HEK293 (cell line): ENCODE measurements around the gene ZC2HC1C.

Experiments
- CTCF ChIA-PET: fragments of 350-600 bp; formaldehyde crosslinking; extraction: SDS; loops from one replicate; lab custom pipeline; 2021; ENCODE audit warnings: antibody characterized with exemption; lab: Yijun Ruan, JAX
- POLR2A ChIA-PET: fragments of 300-600 bp; formaldehyde crosslinking; extraction: SDS; loops from one replicate; lab custom pipeline; 2020; ENCODE audit warnings: antibody characterized with exemption, inconsistent platforms; lab: Yijun Ruan, JAX
- H3K27ac ChIP-seq: fragments of 200-500 bp; sonication (Bioruptor generic); 2 replicates; pipeline ENCODE4 v1.5.1; 2014; ENCODE audit warnings: low read depth, low read length, control low read depth, inconsistent platforms; ENCODE audit errors: extremely low read depth
- H3K36me3 ChIP-seq, 2 experiments: fragments of 200-500 bp in 1 of 2; sonication (Bioruptor generic) in 1 of 2; 1 replicate in 1 of 2; 2 replicates in 1 of 2; pipeline ENCODE4 v1.5.1; 2014 to 2017; ENCODE audit warnings: inconsistent platforms in 2 of 2, low read length in 2 of 2; ENCODE audit not compliant: control insufficient read depth in 2 of 2, insufficient read depth in 1 of 2
- H3K4me1 ChIP-seq: fragments of 200-500 bp; sonication (Bioruptor generic); 2 replicates; pipeline ENCODE4 v1.5.1; 2014; ENCODE audit warnings: mild to moderate bottlenecking, low read length, inconsistent platforms; ENCODE audit not compliant: control insufficient read depth, insufficient read depth
- H3K4me3 ChIP-seq: 2 replicates; pipeline ENCODE4 v1.5.1; 2011; ENCODE audit warnings: low read depth, mild to moderate bottlenecking, control low read depth, low read length, moderate library complexity
- H3K9me3 ChIP-seq: fragments of 200-500 bp; sonication (Bioruptor generic); 2 replicates; pipeline ENCODE4 v1.5.1; 2014; ENCODE audit warnings: low read depth, low read length, inconsistent platforms; ENCODE audit not compliant: control insufficient read depth, insufficient read depth
- AEBP2 ChIP-seq: fragments of 450-650 bp; formaldehyde crosslinking; IDR thresholded peaks from 2 replicates; pipeline ENCODE4 v1.5.1; 2016; ENCODE audit warnings: missing biosample characterization, missing genetic modification characterization, borderline replicate concordance
- HOXD13 ChIP-seq: sonication (generic); formaldehyde crosslinking; IDR thresholded peaks from 2 replicates; pipeline ENCODE4 v1.8.0; 2022; ENCODE audit warnings: missing genetic modification reagents, borderline replicate concordance
- PRDM1 ChIP-seq: fragments of 450-650 bp; formaldehyde crosslinking; IDR thresholded peaks from 2 replicates; pipeline ENCODE4; 2016; ENCODE audit warnings: missing biosample characterization, missing genetic modification characterization
- PRDM2 ChIP-seq: fragments of 450-650 bp; formaldehyde crosslinking; IDR thresholded peaks from 2 replicates; pipeline ENCODE4 v1.5.1; 2016; ENCODE audit warnings: missing biosample characterization, missing genetic modification characterization, borderline replicate concordance
- SP3 ChIP-seq: fragments of 450-650 bp; formaldehyde crosslinking; IDR thresholded peaks from 2 replicates; pipeline ENCODE4 v1.5.1; 2016; ENCODE audit warnings: missing biosample characterization, missing genetic modification characterization
- WT1 ChIP-seq: fragments of 450-650 bp; formaldehyde crosslinking; IDR thresholded peaks from 2 replicates; pipeline ENCODE4 v1.5.1; 2016; ENCODE audit warnings: missing biosample characterization, missing genetic modification characterization
- YY1 ChIP-seq: fragments of 450-650 bp; formaldehyde crosslinking; IDR thresholded peaks from 2 replicates; pipeline ENCODE4 v1.5.1; 2018; ENCODE audit warnings: missing biosample characterization, missing genetic modification characterization
- ZBTB48 ChIP-seq: fragments of 450-650 bp; formaldehyde crosslinking; IDR thresholded peaks from 2 replicates; pipeline ENCODE4 v1.5.1; 2016; ENCODE audit warnings: missing biosample characterization, missing genetic modification characterization
- ZFHX2 ChIP-seq: fragments of 450-650 bp; formaldehyde crosslinking; conservative IDR thresholded peaks from 2 replicates; pipeline ENCODE4 v1.5.1; 2016; ENCODE audit warnings: missing biosample characterization, missing genetic modification characterization
- ZNF114 ChIP-seq: fragments of 450-650 bp; formaldehyde crosslinking; IDR thresholded peaks from 2 replicates; pipeline ENCODE4 v1.5.0; 2017; ENCODE audit warnings: missing biosample characterization, missing genetic modification characterization
- ZNF132 ChIP-seq: fragments of 450-650 bp; formaldehyde crosslinking; IDR thresholded peaks from 2 replicates; pipeline ENCODE4 v1.5.1; 2017; ENCODE audit warnings: missing biosample characterization, missing genetic modification characterization, borderline replicate concordance
- ZNF157 ChIP-seq: fragments of 450-650 bp; formaldehyde crosslinking; IDR thresholded peaks from 2 replicates; pipeline ENCODE4 v1.5.1; 2016; ENCODE audit warnings: missing biosample characterization, missing genetic modification characterization
- ZNF16 ChIP-seq: fragments of 450-650 bp; formaldehyde crosslinking; IDR thresholded peaks from 2 replicates; pipeline ENCODE4 v1.5.1; 2016; ENCODE audit warnings: low read depth, missing biosample characterization, missing genetic modification characterization
- ZNF350 ChIP-seq: fragments of 450-650 bp; formaldehyde crosslinking; IDR thresholded peaks from 2 replicates; pipeline ENCODE4 v1.5.0; 2017; ENCODE audit warnings: missing biosample characterization, mild to moderate bottlenecking, missing genetic modification characterization
- ZNF354C ChIP-seq: fragments of 450-650 bp; formaldehyde crosslinking; IDR thresholded peaks from 2 replicates; pipeline ENCODE4 v1.5.1; 2016; ENCODE audit warnings: missing biosample characterization, missing genetic modification characterization, low read depth, borderline replicate concordance
- ZNF404 ChIP-seq: fragments of 450-650 bp; formaldehyde crosslinking; IDR thresholded peaks from 2 replicates; pipeline ENCODE4 v1.5.1; 2017; ENCODE audit warnings: missing biosample characterization, missing genetic modification characterization
- ZNF530 ChIP-seq: fragments of 450-650 bp; formaldehyde crosslinking; IDR thresholded peaks from 2 replicates; pipeline ENCODE4 v1.5.1; 2016; ENCODE audit warnings: low read depth, missing biosample characterization, missing genetic modification characterization
- ZNF843 ChIP-seq: fragments of 450-650 bp; formaldehyde crosslinking; IDR thresholded peaks from 2 replicates; pipeline ENCODE4 v1.5.1; 2016; ENCODE audit warnings: missing biosample characterization, missing genetic modification characterization
- TF ChIP-seq, protein P1 (sequence below): fragments of 450-650 bp; formaldehyde crosslinking; IDR thresholded peaks from 2 replicates; pipeline ENCODE4 v1.5.1; 2016; ENCODE audit warnings: missing biosample characterization, missing genetic modification characterization, low read depth
- TF ChIP-seq, protein P2 (sequence below): fragments of 450-650 bp; formaldehyde crosslinking; IDR thresholded peaks from 2 replicates; pipeline ENCODE4 v1.5.1; 2016; ENCODE audit warnings: missing biosample characterization, missing genetic modification characterization

ZC2HC1C gene

GRCh38 chr14:75094896-75095295 lies 25.5 kb downstream of the ZC2HC1C start:
- Histone ChIP-seq H3K36me3 (peaks cover 75 to 87% of the 10 kb centered on the region in 2 experiments), H3K4me1 (no peaks in the 10 kb centered on the region), H3K27ac (no peak overlapping the region)
- TF ChIP-seq WT1 (tag by site-specific recombination) (no peak), ZNF354C (no peak), ZNF132 (tag by site-specific recombination) (no peak), ZNF843 (tag by site-specific recombination) (no peak), ZNF16 (tag by site-specific recombination) (no peak), ZNF157 (tag by site-specific recombination) (no peak), ZNF350 (tag by site-specific recombination) (no peak), ZBTB48 (tag by site-specific recombination) (no peak), SP3 (tag by site-specific recombination) (no peak), ZNF404 (tag by site-specific recombination) (no peak), HOXD13 (no peak), ZFHX2 (tag by site-specific recombination) (no peak), PRDM1 (tag by site-specific recombination) (no peak), AEBP2 (tag by site-specific recombination) (no peak)
- TF ChIP-seq, protein P1, sequence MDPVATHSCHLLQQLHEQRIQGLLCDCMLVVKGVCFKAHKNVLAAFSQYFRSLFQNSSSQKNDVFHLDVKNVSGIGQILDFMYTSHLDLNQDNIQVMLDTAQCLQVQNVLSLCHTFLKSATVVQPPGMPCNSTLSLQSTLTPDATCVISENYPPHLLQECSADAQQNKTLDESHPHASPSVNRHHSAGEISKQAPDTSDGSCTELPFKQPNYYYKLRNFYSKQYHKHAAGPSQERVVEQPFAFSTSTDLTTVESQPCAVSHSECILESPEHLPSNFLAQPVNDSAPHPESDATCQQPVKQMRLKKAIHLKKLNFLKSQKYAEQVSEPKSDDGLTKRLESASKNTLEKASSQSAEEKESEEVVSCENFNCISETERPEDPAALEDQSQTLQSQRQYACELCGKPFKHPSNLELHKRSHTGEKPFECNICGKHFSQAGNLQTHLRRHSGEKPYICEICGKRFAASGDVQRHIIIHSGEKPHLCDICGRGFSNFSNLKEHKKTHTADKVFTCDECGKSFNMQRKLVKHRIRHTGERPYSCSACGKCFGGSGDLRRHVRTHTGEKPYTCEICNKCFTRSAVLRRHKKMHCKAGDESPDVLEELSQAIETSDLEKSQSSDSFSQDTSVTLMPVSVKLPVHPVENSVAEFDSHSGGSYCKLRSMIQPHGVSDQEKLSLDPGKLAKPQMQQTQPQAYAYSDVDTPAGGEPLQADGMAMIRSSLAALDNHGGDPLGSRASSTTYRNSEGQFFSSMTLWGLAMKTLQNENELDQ (tag by site-specific recombination), result no peak
- TF ChIP-seq, all 188 proteins: peak for 0
- POLR2A ChIA-PET, result no interaction called here
- no peak overlapping the region for H3K4me3 ChIP-seq
- H3K9me3 ChIP-seq, result no peaks in the 10 kb centered on the region
- CTCF ChIA-PET, result interaction anchor here (0.5 to 0.6 kb wide), 2 partner anchors 34 to 216 kb away, joined by 3 to 4 read pairs; no protein-coding TSS in a partner anchor

DNA sequence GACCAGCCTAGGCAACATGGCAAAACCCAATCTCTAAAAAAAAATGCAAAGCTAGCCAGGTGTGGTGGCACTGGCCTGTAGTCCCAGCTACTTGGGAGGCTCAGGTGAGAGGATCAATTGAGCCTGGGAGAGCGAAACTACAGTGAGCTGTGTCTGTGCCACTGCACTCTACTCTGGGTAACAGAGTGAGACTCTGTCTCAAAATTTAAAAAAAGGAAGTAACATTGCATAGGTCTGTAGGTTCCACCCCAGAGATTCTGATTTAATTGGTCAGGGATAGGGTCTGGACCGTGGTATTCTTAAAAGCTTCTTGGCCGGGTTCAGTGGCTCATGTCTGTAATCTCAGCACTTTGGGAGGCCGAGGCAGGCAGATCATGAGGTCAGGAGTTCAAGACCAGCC lies 26.2 kb downstream of the ZC2HC1C start:
- H3K4me1 ChIP-seq, result no peaks in the 10 kb centered on the region
- H3K9me3 ChIP-seq, result no peaks in the 10 kb centered on the region
- CTCF ChIA-PET, result interaction anchor here (0.9 kb wide), 1 partner anchor 235 kb away, joined by 4 read pairs; no protein-coding TSS in a partner anchor
- POLR2A ChIA-PET, result no interaction called here
- no peak for TF ChIP-seq PRDM2 (tag by site-specific recombination)
- TF ChIP-seq, protein P2, sequence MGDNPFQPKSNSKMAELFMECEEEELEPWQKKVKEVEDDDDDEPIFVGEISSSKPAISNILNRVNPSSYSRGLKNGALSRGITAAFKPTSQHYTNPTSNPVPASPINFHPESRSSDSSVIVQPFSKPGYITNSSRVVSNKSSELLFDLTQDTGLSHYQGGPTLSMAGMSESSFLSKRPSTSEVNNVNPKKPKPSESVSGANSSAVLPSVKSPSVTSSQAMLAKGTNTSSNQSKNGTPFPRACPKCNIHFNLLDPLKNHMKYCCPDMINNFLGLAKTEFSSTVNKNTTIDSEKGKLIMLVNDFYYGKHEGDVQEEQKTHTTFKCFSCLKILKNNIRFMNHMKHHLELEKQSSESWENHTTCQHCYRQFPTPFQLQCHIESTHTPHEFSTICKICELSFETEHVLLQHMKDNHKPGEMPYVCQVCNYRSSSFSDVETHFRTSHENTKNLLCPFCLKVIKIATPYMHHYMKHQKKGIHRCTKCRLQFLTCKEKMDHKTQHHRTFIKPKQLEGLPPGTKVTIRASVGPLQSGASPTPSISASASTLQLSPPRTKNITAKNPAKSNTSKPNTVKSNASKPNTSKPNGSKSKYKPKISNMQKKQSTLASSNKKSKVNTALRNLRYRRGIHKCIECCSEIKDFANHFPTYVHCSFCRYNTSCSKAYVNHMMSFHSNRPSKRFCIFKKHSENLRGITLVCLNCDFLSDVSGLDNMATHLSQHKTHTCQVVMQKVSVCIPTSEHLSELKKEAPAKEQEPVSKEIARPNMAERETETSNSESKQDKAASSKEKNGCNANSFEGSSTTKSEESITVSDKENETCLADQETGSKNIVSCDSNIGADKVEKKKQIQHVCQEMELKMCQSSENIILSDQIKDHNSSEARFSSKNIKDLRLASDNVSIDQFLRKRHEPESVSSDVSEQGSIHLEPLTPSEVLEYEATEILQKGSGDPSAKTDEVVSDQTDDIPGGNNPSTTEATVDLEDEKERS, result no peak
- no peak for TF ChIP-seq ZNF114 (tag by site-specific recombination)
- TF ChIP-seq WT1 (tag by site-specific recombination), result no peak
- TF ChIP-seq ZNF530 (tag by site-specific recombination), result no peak
- no peak for TF ChIP-seq YY1 (tag by site-specific recombination)
- peaks cover 76 to 89% of the 10 kb centered on the region in 2 experiments for H3K36me3 ChIP-seq
- no peak overlapping the region for H3K4me3 ChIP-seq
- no peak overlapping the region for H3K27ac ChIP-seq
